HepG2 (cell line): ENCODE results near the gene ACTG2. TPM values are rescaled to one million over a fixed set of nuclear protein-coding genes. Genes with fewer than 3 reads are reported as not detected.

Source experiments
- ATAC-seq: fragments of 200-7000 bp; cut with Tn5 transposase; 3 replicates; pipeline ENCODE4 v1.9.1; 2020; ENCODE audit warnings: mild to moderate bottlenecking, moderate library complexity
- BruUV-seq: library from RNA; stranded (reverse); fragments of 400-500 nt; replicated peaks from 2 replicates; lab custom pipeline; 2021; lab: Mats Ljungman, UMichigan
- CTCF ChIA-PET: fragments of 300-600 bp; formaldehyde crosslinking; extraction: SDS; loops from one replicate; lab custom pipeline; 2021; ENCODE audit warnings: low total read pairs, inconsistent platforms, low intra/inter-chr PET ratio; lab: Yijun Ruan, JAX
- POLR2A ChIA-PET: fragments of 350-600 bp; sonication (Branson Sonifier 250); formaldehyde crosslinking; loops from one replicate; lab custom pipeline; 2020; ENCODE audit warnings: antibody characterized with exemption, inconsistent platforms; lab: Yijun Ruan, JAX
- DNase-seq: peaks from one replicate; pipeline ENCODE4 v3.0.0-alpha.2; 2015; ENCODE audit warnings: low spot score
- FAIRE-seq: peaks from 3 replicates; lab custom pipeline; 2011; peaks lifted over from hg19 to GRCh38; lab: Jason Lieb, UNC
- H2AFZ ChIP-seq: one replicate; pipeline ENCODE4 v1.6.1; 2011; ENCODE audit warnings: low read length, inconsistent platforms
- H3K27ac ChIP-seq: fragments of 300-600 bp; 3 replicates; pipeline ENCODE4 v1.8.0; 2011; ENCODE audit warnings: mixed run types, mild to moderate bottlenecking, mixed read lengths, low read length, inconsistent platforms; ENCODE audit not compliant: insufficient read depth; ENCODE audit errors: extremely low read length
- H3K27me3 ChIP-seq, 2 experiments: fragments of 200-600 bp in 1 of 2; 2 replicates in 1 of 2; 3 replicates in 1 of 2; pipeline versions ENCODE4 v1.6.0 to v1.8.0; 2011; ENCODE audit warnings: low read length in 2 of 2, mild to moderate bottlenecking in 2 of 2, moderate library complexity in 2 of 2, inconsistent platforms in 1 of 2; ENCODE audit not compliant: insufficient read depth in 2 of 2, control insufficient read depth in 1 of 2
- H3K36me3 ChIP-seq, 2 experiments: fragments of 200-600 bp in 1 of 2; replicated peaks in 1 of 2; 2 replicates in 1 of 2; 3 replicates in 1 of 2; pipeline versions ENCODE4 v1.5.1 to v1.8.0; 2011; ENCODE audit warnings: low read length in 2 of 2, inconsistent platforms in 1 of 2; ENCODE audit not compliant: insufficient read depth in 2 of 2, control insufficient read depth in 1 of 2
- H3K4me1 ChIP-seq: 2 replicates; pipeline ENCODE4 v1.5.1; 2012; ENCODE audit warnings: low read length, inconsistent platforms; ENCODE audit not compliant: insufficient read depth
- H3K4me2 ChIP-seq: 2 replicates; pipeline ENCODE4 v1.6.0; 2011; ENCODE audit warnings: low read depth, low read length, inconsistent platforms
- H3K4me3 ChIP-seq, 3 experiments: fragments of 200-600 bp in 1 of 3; sonication (generic), shearing (Covaris generic) in 1 of 3; replicated peaks in 1 of 3; 2 replicates each; pipeline ENCODE4 v1.5.1; 2011 to 2016; ENCODE audit warnings: low read length in 3 of 3, inconsistent platforms in 2 of 3, low read depth in 2 of 3, mild to moderate bottlenecking in 2 of 3, control low read depth in 1 of 3, mixed read lengths in 1 of 3; ENCODE audit not compliant: insufficient read depth in 1 of 3
- H3K79me2 ChIP-seq: one replicate; pipeline ENCODE4 v1.6.1; 2011; ENCODE audit warnings: low read length, inconsistent platforms; ENCODE audit not compliant: insufficient read depth
- H3K9ac ChIP-seq: 2 replicates; pipeline ENCODE4 v1.6.0; 2011; ENCODE audit warnings: mild to moderate bottlenecking, low read depth, low read length, inconsistent platforms; ENCODE audit not compliant: insufficient read depth
- H3K9me3 ChIP-seq: 2 replicates; pipeline ENCODE4 v1.5.1; 2012; ENCODE audit warnings: mild to moderate bottlenecking, low read length
- H4K20me1 ChIP-seq: 2 replicates; pipeline ENCODE4 v1.6.0; 2011; ENCODE audit warnings: inconsistent platforms, mild to moderate bottlenecking, low read length, moderate library complexity; ENCODE audit not compliant: insufficient read depth
- GATA4 ChIP-seq: sonication (generic); IDR thresholded peaks from 2 replicates; pipeline ENCODE4 v1.6.1; 2016; ENCODE audit warnings: antibody characterized with exemption, low read depth, borderline replicate concordance
- GPN1 ChIP-seq: sonication (generic); formaldehyde crosslinking; IDR thresholded peaks from 2 replicates; pipeline ENCODE4 v1.5.1; 2020; ENCODE audit warnings: missing genetic modification reagents, borderline replicate concordance
- MLXIP ChIP-seq: sonication (generic); formaldehyde crosslinking; IDR thresholded peaks from 2 replicates; pipeline ENCODE4 v1.9.0; 2021; ENCODE audit warnings: missing genetic modification reagents, borderline replicate concordance
- PAWR ChIP-seq: sonication (generic); formaldehyde crosslinking; IDR thresholded peaks from 2 replicates; pipeline ENCODE4 v1.4.0; 2020; ENCODE audit warnings: missing genetic modification reagents, mild to moderate bottlenecking, borderline replicate concordance
- TRIM22 ChIP-seq: fragments of 450-650 bp; IDR thresholded peaks from 2 replicates; pipeline ENCODE4 v1.6.1; 2017
- ZNF543 ChIP-seq: sonication (generic); formaldehyde crosslinking; IDR thresholded peaks from 2 replicates; pipeline ENCODE4 v1.4.0; 2020; ENCODE audit warnings: mild to moderate bottlenecking, missing genetic modification reagents
- ZNF773 ChIP-seq: sonication (generic); formaldehyde crosslinking; IDR thresholded peaks from 2 replicates; pipeline ENCODE4 v1.4.0; 2020; ENCODE audit warnings: missing genetic modification reagents, borderline replicate concordance
- ZNF891 ChIP-seq: sonication (generic); formaldehyde crosslinking; IDR thresholded peaks from 2 replicates; pipeline ENCODE4 v1.5.0; 2020; ENCODE audit warnings: mild to moderate bottlenecking, missing genetic modification reagents
- WGBS: methylation state at CpG from one replicate; pipeline ENCODE4 v1.1.6; 2017; ENCODE audit warnings: low lambda C conversion rate; 5-methylcytosine and 5-hydroxymethylcytosine counted together
- in situ Hi-C: cut with HindIII; loops from 2 replicates; pipeline ENCODE4 v1.10.0; 2017; ENCODE audit warnings: low pct_unique_long_range_greater_than_20kb; ENCODE audit not compliant: extremely low pct_ligation_motif_present
- intact Hi-C: fragments of 100-400 bp; cut with micrococcal nuclease; formaldehyde crosslinking; loops from one replicate; pipeline ENCODE4 v1.10.0; 2022; ENCODE audit not compliant: unreplicated experiment
- polyA plus RNA-seq, 8 experiments: library from polyadenylated mRNA; depleted of rRNA in 3 of 8; stranded (reverse) in 7 of 8; unstranded in 1 of 8; fragments of >200 nt; fragmentation: Illumina TruSeq in 4 of 8; extraction: Trizol in 4 of 8; gene quantifications; 2 replicates each; pipeline versions ENCODE4 v1.2.1 to v1.2.3, GENCODE V29; 2011 to 2016; ENCODE audit warnings: low read depth in 4 of 8, missing spikeins in 1 of 8, mixed read lengths in 1 of 8; ENCODE audit not compliant: insufficient read depth in 1 of 8
- total RNA-seq, 5 experiments: library from RNA; depleted of rRNA; stranded (reverse); fragments of >200 nt; fragmentation: Illumina TruSeq; extraction: Trizol; gene quantifications; 2 replicates each; pipeline ENCODE4 v1.2.3, GENCODE V29; 2016; ENCODE audit warnings: low read depth in 1 of 5

ACTG2 gene
- total and polyA plus RNA-seq, 2 of the 13 experiments (the other 11 are each of a cell fraction or from before 2014, with no cell fraction given) = 0.13 TPM; not detected in 1

- H4K20me1 ChIP-seq = no peaks in the 10 kb centered on the region
- H3K27ac ChIP-seq = no peak overlapping the region
- H3K27me3 ChIP-seq = peaks cover 6 to 68% of the 10 kb centered on the region in 2 experiments; a peak in 4 of 5 replicates
- ATAC-seq (no peak; the same call in 2 of the 3 replicates), FAIRE-seq (no peak), DNase-seq (no peak)
- peak overlapping the region; percentile 36 for H3K4me2 ChIP-seq
- in situ Hi-C loops = no loop called here
- intact Hi-C loops = no loop called here
- peak overlapping the region; percentile 9 for H2AFZ ChIP-seq
- POLR2A ChIA-PET = no interaction called here
- no TSS peak for BruUV-seq
- WGBS = 24% methylated on average over 13 of the region's 15 CpGs
- H3K9me3 ChIP-seq = no peaks in the 10 kb centered on the region
- H3K9ac ChIP-seq = no peak overlapping the region
- no peak for TF ChIP-seq PAWR
- TF ChIP-seq GPN1 (CRISPR knock-in tag) = no peak
- no peak for TF ChIP-seq MLXIP (CRISPR knock-in tag)
- TF ChIP-seq ZNF891 = no peak
- no peak for TF ChIP-seq TRIM22
- TF ChIP-seq ZNF543 = no peak
- TF ChIP-seq GATA4 = no peak
- TF ChIP-seq ZNF773 (CRISPR knock-in tag) = no peak
- H3K36me3 ChIP-seq = no peaks in the 10 kb centered on the region
- H3K4me3 ChIP-seq = no peak overlapping the region; a peak in 1 of 6 replicates
- CTCF ChIA-PET = interaction anchor here (0.6 kb wide), 1 partner anchor 18 kb away, joined by 3 read pairs; no protein-coding TSS in a partner anchor
- no peaks in the 10 kb centered on the region for H3K79me2 ChIP-seq
- H3K4me1 ChIP-seq = peaks cover 16% of the 10 kb centered on the region
Measured at GRCh38 chr2:73896362-73897239, 3.8 kb downstream of the ACTG2 start.
